MM.1S (cell line): ENCODE measurements around the gene CCDC51.

Source experiments
- DNase-seq: peaks from one replicate; pipeline ENCODE4 v3.0.0-alpha.2; 2015
- H2AFZ ChIP-seq: fragments of 300-600 bp; sonication (generic); 2 replicates; pipeline ENCODE4 v1.6.0; 2016; ENCODE audit warnings: antibody characterized with exemption, low read length
- H3F3A ChIP-seq: fragments of 300-600 bp; sonication (generic); 2 replicates; pipeline ENCODE4 v1.6.1; 2016; ENCODE audit warnings: mild to moderate bottlenecking, antibody characterized with exemption, low read length, moderate library complexity, mixed read lengths; ENCODE audit not compliant: insufficient read depth
- H3K27ac ChIP-seq: fragments of 300-600 bp; sonication (generic); 2 replicates; pipeline ENCODE4 v1.5.1; 2016; ENCODE audit warnings: mild to moderate bottlenecking, low read length
- H3K27me3 ChIP-seq: fragments of 300-600 bp; sonication (generic); replicated peaks from 2 replicates; pipeline ENCODE4 v1.6.0; 2016; ENCODE audit warnings: low read length; ENCODE audit not compliant: insufficient read depth
- H3K36me3 ChIP-seq: fragments of 300-600 bp; sonication (generic); replicated peaks from 2 replicates; pipeline ENCODE4 v1.6.1; 2016; ENCODE audit warnings: mild to moderate bottlenecking, low read length, mixed read lengths; ENCODE audit not compliant: insufficient read depth
- H3K4me1 ChIP-seq: fragments of 300-600 bp; sonication (generic); 2 replicates; pipeline ENCODE4 v1.6.1; 2016; ENCODE audit warnings: low read length, mixed read lengths
- H3K4me2 ChIP-seq: fragments of 300-600 bp; sonication (generic); 2 replicates; pipeline ENCODE4 v1.6.0; 2016; ENCODE audit warnings: low read depth, low read length
- H3K4me3 ChIP-seq: fragments of 300-600 bp; sonication (generic); 2 replicates; pipeline ENCODE4 v1.5.1; 2016; ENCODE audit warnings: low read length, mixed read lengths
- H3K79me2 ChIP-seq: fragments of 300-600 bp; sonication (generic); 2 replicates; pipeline ENCODE4 v1.6.1; 2016; ENCODE audit warnings: mixed run types, low read length, mixed read lengths
- H3K9ac ChIP-seq: fragments of 300-600 bp; sonication (generic); 2 replicates; pipeline ENCODE4 v1.6.1; 2016; ENCODE audit warnings: low read length, mixed read lengths
- H3K9me2 ChIP-seq: fragments of 300-600 bp; sonication (generic); replicated peaks from 2 replicates; pipeline ENCODE4 v1.6.1; 2016; ENCODE audit warnings: mild to moderate bottlenecking, low read length, mixed read lengths; ENCODE audit not compliant: insufficient read depth
- H3K9me3 ChIP-seq: fragments of 300-600 bp; sonication (generic); replicated peaks from 2 replicates; pipeline ENCODE4 v1.6.1; 2016; ENCODE audit warnings: mild to moderate bottlenecking, low read length, mixed read lengths; ENCODE audit not compliant: insufficient read depth
- H4K20me1 ChIP-seq: fragments of 300-600 bp; sonication (generic); 2 replicates; pipeline ENCODE4 v1.6.1; 2016; ENCODE audit warnings: mild to moderate bottlenecking, low read length, moderate library complexity, mixed read lengths; ENCODE audit not compliant: insufficient read depth
- EZH2 ChIP-seq: fragments of 300-600 bp; sonication (generic); optimal IDR thresholded peaks from 2 replicates; pipeline ENCODE3; 2017; ENCODE audit warnings: low read depth, mild to moderate bottlenecking, antibody characterized with exemption, low read length, mixed read lengths
- EZH2phosphoT487 ChIP-seq: fragments of 300-600 bp; sonication (generic); IDR thresholded peaks from 2 replicates; pipeline ENCODE4 v1.6.1; 2018; ENCODE audit warnings: antibody characterized with exemption, low read length
- TF ChIP-seq, protein P1 (sequence below): fragments of 300-600 bp; sonication (generic); IDR thresholded peaks from 2 replicates; pipeline ENCODE4 v1.5.1; 2016; ENCODE audit warnings: antibody characterized with exemption, low read length, mixed read lengths

Gene CCDC51

DNA sequence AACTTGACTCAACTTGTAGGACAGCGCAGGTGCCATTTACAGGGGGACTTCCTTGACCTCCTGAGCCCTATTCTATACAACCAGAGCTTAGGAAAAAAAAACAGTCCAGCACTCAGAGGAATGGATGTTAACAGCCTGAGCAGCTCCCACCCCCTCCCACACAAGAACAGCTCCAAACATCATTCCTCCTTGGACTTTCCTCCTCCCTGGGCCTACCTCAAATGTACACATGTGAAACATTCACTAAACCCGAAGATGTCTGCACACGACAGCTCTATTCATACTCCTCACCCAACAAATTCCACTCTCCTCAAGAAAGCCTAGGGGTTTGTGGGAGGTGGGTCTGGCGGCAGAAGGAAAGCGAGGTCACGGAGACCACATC, 6.1 kb upstream of the CCDC51 start:
- peaks cover 13% of the 10 kb centered on the region for H3K4me1 ChIP-seq
- H3K9me3 ChIP-seq, result no peaks in the 10 kb centered on the region
- H3K9ac ChIP-seq, result peak overlapping the region; percentile 86
- H4K20me1 ChIP-seq, result no peaks in the 10 kb centered on the region
- no peaks in the 10 kb centered on the region for H3K9me2 ChIP-seq
- H3F3A ChIP-seq, result peaks cover 20% of the 10 kb centered on the region
- peak overlapping the region; percentile 98 for H3K4me3 ChIP-seq
- H3K36me3 ChIP-seq, result no peaks in the 10 kb centered on the region
- H3K79me2 ChIP-seq, result peaks cover 44% of the 10 kb centered on the region
- no peak for DNase-seq
- peak overlapping the region; percentile 46 for H3K27ac ChIP-seq
- H2AFZ ChIP-seq, result peak overlapping the region; percentile 98
- H3K27me3 ChIP-seq, result no peaks in the 10 kb centered on the region
- TF ChIP-seq, protein P1, sequence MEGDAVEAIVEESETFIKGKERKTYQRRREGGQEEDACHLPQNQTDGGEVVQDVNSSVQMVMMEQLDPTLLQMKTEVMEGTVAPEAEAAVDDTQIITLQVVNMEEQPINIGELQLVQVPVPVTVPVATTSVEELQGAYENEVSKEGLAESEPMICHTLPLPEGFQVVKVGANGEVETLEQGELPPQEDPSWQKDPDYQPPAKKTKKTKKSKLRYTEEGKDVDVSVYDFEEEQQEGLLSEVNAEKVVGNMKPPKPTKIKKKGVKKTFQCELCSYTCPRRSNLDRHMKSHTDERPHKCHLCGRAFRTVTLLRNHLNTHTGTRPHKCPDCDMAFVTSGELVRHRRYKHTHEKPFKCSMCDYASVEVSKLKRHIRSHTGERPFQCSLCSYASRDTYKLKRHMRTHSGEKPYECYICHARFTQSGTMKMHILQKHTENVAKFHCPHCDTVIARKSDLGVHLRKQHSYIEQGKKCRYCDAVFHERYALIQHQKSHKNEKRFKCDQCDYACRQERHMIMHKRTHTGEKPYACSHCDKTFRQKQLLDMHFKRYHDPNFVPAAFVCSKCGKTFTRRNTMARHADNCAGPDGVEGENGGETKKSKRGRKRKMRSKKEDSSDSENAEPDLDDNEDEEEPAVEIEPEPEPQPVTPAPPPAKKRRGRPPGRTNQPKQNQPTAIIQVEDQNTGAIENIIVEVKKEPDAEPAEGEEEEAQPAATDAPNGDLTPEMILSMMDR, result no peak
- TF ChIP-seq EZH2phosphoT487 (no peak), EZH2 (no peak)
- H3K4me2 ChIP-seq, result peak overlapping the region; percentile 84

DNA sequence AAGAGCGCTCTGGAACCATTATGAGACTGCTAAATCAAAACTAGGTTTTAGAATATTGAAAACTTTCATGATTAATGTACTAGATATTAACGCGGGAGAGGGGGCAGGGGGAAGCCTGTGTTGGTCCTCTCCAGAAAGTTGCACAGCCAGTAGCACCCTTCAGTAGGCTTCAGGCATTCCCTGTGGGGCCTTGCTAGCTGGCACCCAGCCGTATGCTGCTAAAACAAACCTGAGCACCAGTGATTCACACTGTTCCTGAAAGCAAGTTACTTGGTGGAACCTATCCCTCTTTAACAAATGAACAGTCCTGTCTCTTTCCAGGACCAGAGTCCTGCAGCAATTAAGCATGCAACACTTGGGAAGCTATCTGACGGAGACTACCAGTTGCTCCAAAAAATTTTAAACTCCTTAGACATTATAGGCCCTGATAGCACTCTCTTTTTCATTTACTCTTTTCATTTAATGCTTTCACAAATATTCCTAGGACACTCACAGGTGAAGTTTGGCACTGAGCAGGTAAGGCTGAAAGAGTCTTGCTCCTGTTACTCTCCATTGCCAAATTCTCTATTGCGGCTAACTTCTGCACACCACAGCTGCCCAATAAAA, 5.5 kb upstream of the CCDC51 start:
- no peak for TF ChIP-seq EZH2
- H3K4me2 ChIP-seq, result peak overlapping the region; percentile 84
- H3K27me3 ChIP-seq, result no peaks in the 10 kb centered on the region
- H3K36me3 ChIP-seq, result no peaks in the 10 kb centered on the region
- peaks cover 13% of the 10 kb centered on the region for H3K4me1 ChIP-seq
- no peak for DNase-seq
- H4K20me1 ChIP-seq, result no peaks in the 10 kb centered on the region
- peaks cover 20% of the 10 kb centered on the region for H3F3A ChIP-seq
- H2AFZ ChIP-seq, result no peak overlapping the region
- H3K4me3 ChIP-seq, result 0 out of 2 replicates have a peak overlapping the region, but pooled peaks have one; percentile 98
- no peak overlapping the region for H3K9ac ChIP-seq
- H3K27ac ChIP-seq, result no peak overlapping the region
- H3K79me2 ChIP-seq, result peaks cover 51% of the 10 kb centered on the region
- no peaks in the 10 kb centered on the region for H3K9me2 ChIP-seq
- no peaks in the 10 kb centered on the region for H3K9me3 ChIP-seq

DNA sequence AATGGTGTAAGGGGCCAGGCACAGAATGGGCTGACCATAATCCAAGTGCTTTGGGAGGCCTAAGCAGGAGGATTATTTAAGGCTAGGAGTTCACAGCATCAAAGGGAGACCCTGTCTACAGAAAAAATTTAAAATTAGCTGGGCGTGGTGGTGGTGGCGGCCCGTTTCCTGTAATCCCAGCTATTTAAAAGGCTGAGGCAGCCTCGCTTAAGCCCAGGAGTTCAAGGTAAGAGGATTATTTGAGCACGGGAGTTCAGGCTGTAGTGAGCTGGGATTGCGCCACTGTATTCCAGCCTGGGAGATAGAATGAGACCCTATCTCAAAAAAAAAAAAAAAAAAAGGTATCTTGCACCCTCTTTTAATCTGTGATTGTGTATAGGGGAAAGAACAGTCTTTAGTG, 2.0 kb upstream of the CCDC51 start:
- Histone ChIP-seq H3K4me2 (peak overlapping the region; percentile 84; the same call in 1 of the 2 replicates), H3K36me3 (no peaks in the 10 kb centered on the region), H3K9ac (no peak overlapping the region), H3K9me2 (no peaks in the 10 kb centered on the region), H3K4me1 (peaks cover 18% of the 10 kb centered on the region), H2AFZ (no peak overlapping the region), H3K9me3 (no peaks in the 10 kb centered on the region), H3K79me2 (peaks cover 41% of the 10 kb centered on the region), H3K27ac (no peak overlapping the region), H3K4me3 (no peak overlapping the region), H3K27me3 (no peaks in the 10 kb centered on the region), H4K20me1 (no peaks in the 10 kb centered on the region), H3F3A (peaks cover 25% of the 10 kb centered on the region)
- no peak for DNase-seq
- TF ChIP-seq, protein P1, result no peak
- TF ChIP-seq EZH2 (no peak), EZH2phosphoT487 (no peak)

DNA sequence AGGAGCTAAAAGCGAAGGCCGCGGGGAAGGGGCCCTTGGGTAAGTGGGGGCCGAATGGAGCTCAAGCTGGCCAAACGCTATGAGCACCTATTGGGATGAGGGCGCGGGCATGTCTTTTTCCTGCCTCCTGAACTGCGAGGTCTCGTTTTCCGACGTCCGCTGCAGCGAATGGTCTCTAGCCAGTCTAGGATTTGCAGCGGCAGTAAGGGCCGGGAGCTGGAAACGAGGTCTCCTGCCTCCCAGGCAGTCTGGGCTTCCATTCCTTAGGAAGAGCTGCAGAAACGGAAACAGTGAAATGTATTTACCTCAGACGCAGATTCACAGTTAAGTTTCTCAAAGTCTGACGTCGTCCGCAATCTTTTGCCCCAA, 655 bp upstream of the CCDC51 start:
- H3K4me1 ChIP-seq, result peaks cover 13% of the 10 kb centered on the region
- peak overlapping the region; percentile 65; the same call in 1 of the 2 replicates for H3K27ac ChIP-seq
- H2AFZ ChIP-seq, result peak overlapping the region; percentile 18
- no peaks in the 10 kb centered on the region for H4K20me1 ChIP-seq
- no peaks in the 10 kb centered on the region for H3K9me2 ChIP-seq
- peaks cover 25% of the 10 kb centered on the region for H3F3A ChIP-seq
- no peaks in the 10 kb centered on the region for H3K27me3 ChIP-seq
- peak; percentile 16 for DNase-seq
- H3K4me3 ChIP-seq, result peak overlapping the region; percentile 98
- peak overlapping the region; percentile 84 for H3K4me2 ChIP-seq
- H3K9ac ChIP-seq, result peak overlapping the region; percentile 85
- H3K36me3 ChIP-seq, result no peaks in the 10 kb centered on the region
- H3K9me3 ChIP-seq, result no peaks in the 10 kb centered on the region
- H3K79me2 ChIP-seq, result peaks cover 33% of the 10 kb centered on the region
- no peak for TF ChIP-seq EZH2
- TF ChIP-seq, protein P1, result no peak
- no peak for TF ChIP-seq EZH2phosphoT487
